GM23338 (cell line): ENCODE measurements around the gene METTL24.

ENCODE experiments used
- EZH2 ChIP-seq: fragments of 200-600 bp; sonication (generic); IDR thresholded peaks from one replicate; pipeline ENCODE4 v1.8.0; 2017; ENCODE audit warnings: antibody characterized with exemption, mild to moderate bottlenecking, low read depth; ENCODE audit not compliant: unreplicated experiment
- EZH2phosphoT487 ChIP-seq: fragments of 200-600 bp; sonication (generic); IDR thresholded peaks from one replicate; pipeline ENCODE4 v1.8.1; 2018; ENCODE audit warnings: antibody characterized with exemption; ENCODE audit not compliant: unreplicated experiment
- POLR2AphosphoS5 ChIP-seq: IDR thresholded peaks from 2 replicates; pipeline ENCODE4 v1.6.1; 2016; ENCODE audit warnings: antibody characterized with exemption, low read depth
- REST ChIP-seq: IDR thresholded peaks from one replicate; pipeline ENCODE4 v1.6.1; 2018; ENCODE audit warnings: antibody characterized with exemption; ENCODE audit not compliant: unreplicated experiment

- no peak for TF ChIP-seq EZH2
- TF ChIP-seq REST = no peak
- TF ChIP-seq EZH2phosphoT487 = no peak
- TF ChIP-seq POLR2AphosphoS5 = no peak
These were observed 42.1 kb upstream of the METTL24 start for GRCh38 chr6:110400208-110400607.
